ENCODE measurements around the gene AMH.
"Not testable (repeated sequence)": the region's sequence is repeated elsewhere in the genome, so short reads cannot be mapped to it uniquely, and the experiment has no call there.

DNA sequence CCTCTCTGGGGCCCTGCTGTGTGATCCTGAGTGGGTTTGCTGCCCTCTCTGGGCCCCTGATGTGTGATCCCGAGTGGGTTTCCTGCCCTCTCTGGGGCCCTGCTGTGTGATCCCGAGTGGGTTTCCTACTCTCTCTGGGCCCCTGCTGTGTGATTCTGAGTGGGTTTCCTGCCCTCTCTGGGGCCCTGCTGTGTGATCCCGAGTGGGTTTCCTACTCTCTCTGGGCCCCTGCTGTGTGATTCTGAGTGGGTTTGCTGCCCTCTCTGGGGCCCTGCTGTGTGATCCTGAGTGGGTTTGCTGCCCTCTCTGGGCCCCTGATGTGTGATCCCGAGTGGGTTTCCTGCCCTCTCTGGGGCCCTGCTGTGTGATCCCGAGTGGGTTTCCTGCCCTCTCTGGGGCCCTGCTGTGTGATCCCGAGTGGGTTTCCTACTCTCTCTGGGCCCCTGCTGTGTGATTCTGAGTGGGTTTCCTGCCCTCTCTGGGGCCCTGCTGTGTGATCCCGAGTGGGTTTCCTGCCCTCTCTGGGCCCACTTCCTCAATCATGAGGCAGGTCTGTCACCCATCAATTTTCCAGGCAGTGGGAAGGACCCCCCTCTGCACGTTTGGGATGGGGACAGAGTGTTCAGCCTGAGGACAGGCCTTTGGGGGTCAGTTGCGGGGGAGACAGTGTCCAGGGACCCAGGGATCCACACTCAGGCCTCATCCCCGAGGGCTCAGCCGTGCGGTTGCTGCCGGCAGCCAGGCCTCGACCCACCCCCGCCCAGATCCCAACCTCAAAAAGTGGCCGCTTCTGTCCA is 32.3 kb downstream of the AMH start:
- TF ChIP-seq, protein P1, sequence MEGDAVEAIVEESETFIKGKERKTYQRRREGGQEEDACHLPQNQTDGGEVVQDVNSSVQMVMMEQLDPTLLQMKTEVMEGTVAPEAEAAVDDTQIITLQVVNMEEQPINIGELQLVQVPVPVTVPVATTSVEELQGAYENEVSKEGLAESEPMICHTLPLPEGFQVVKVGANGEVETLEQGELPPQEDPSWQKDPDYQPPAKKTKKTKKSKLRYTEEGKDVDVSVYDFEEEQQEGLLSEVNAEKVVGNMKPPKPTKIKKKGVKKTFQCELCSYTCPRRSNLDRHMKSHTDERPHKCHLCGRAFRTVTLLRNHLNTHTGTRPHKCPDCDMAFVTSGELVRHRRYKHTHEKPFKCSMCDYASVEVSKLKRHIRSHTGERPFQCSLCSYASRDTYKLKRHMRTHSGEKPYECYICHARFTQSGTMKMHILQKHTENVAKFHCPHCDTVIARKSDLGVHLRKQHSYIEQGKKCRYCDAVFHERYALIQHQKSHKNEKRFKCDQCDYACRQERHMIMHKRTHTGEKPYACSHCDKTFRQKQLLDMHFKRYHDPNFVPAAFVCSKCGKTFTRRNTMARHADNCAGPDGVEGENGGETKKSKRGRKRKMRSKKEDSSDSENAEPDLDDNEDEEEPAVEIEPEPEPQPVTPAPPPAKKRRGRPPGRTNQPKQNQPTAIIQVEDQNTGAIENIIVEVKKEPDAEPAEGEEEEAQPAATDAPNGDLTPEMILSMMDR (IDR thresholded peaks at IDR 0.05), result not testable (repeated sequence)
- not testable (repeated sequence) for TF ChIP-seq POLR2A (IDR thresholded peaks at IDR 0.05)

Data from Peyer's patch (tissue), 4 donors.